ENCODE results near the gene NECAP2. TPM values are rescaled to one million over a fixed set of nuclear protein-coding genes. Genes with fewer than 3 reads are reported as not detected.

The NECAP2 gene
- total RNA-seq, 1 experiment from 2014 or later: 29.8 TPM

GRCh38 chr1:16464917-16465625 lies 24.5 kb downstream of the NECAP2 start:
- Mint-ChIP-seq H3K36me3 (peaks cover 13% of the 10 kb centered on the region), H3K4me1 (no peaks in the 10 kb centered on the region)

More at GRCh38 chr1:16464917-16465625, 24.5 kb downstream of the NECAP2 start:
- no peaks in the 10 kb centered on the region for H3K27me3 Mint-ChIP-seq (ENCODE audit: low read depth)
- no peak for DNase-seq (ENCODE audit: low spot score)
- TF ChIP-seq ERG (CRISPR knock-in tag; IDR thresholded peaks at IDR 0.05) (no peak), CREM (CRISPR knock-in tag; IDR thresholded peaks at IDR 0.05) (no peak), MYBL2 (CRISPR knock-in tag; IDR thresholded peaks at IDR 0.05) (no peak), IRF1 (CRISPR knock-in tag; IDR thresholded peaks at IDR 0.05) (no peak), NFE2L1 (CRISPR knock-in tag; IDR thresholded peaks at IDR 0.05) (no peak), IRF2 (CRISPR knock-in tag; IDR thresholded peaks at IDR 0.05; ENCODE audit: borderline replicate concordance, low read depth) (no peak), PRDM15 (CRISPR knock-in tag; IDR thresholded peaks at IDR 0.05) (no peak), ZNF232 (CRISPR knock-in tag; IDR thresholded peaks at IDR 0.05) (no peak), PRRX2 (CRISPR knock-in tag; IDR thresholded peaks at IDR 0.05) (no peak), CDX4 (CRISPR knock-in tag; IDR thresholded peaks at IDR 0.05; ENCODE audit: borderline replicate concordance) (no peak), ZNF121 (CRISPR knock-in tag; IDR thresholded peaks at IDR 0.05) (no peak), ATF6 (CRISPR knock-in tag; IDR thresholded peaks at IDR 0.05) (no peak), RORB (CRISPR knock-in tag; IDR thresholded peaks at IDR 0.05) (no peak), ZBTB43 (CRISPR knock-in tag; IDR thresholded peaks at IDR 0.05) (no peak), ELF4 (CRISPR knock-in tag; IDR thresholded peaks at IDR 0.05; ENCODE audit: low read depth) (no peak), CTCF (IDR thresholded peaks at IDR 0.05) (no peak), PREB (CRISPR knock-in tag; IDR thresholded peaks at IDR 0.05; ENCODE audit: borderline replicate concordance) (no peak), OVOL2 (CRISPR knock-in tag; IDR thresholded peaks at IDR 0.05; ENCODE audit: borderline replicate concordance) (no peak), AFF4 (CRISPR knock-in tag; IDR thresholded peaks at IDR 0.05; ENCODE audit: borderline replicate concordance) (no peak), SP1 (CRISPR knock-in tag; conservative IDR thresholded peaks at IDR 0.05) (no peak)
- no peaks in the 10 kb centered on the region for H3K9me3 Mint-ChIP-seq
- H3K27ac Mint-ChIP-seq: no peak overlapping the region; the same call in 1 of the 2 replicates
- ATAC-seq: no peak
- POLR2A ChIA-PET: no interaction called here
- CTCF ChIA-PET: no interaction called here
- H3K4me3 Mint-ChIP-seq: no peak overlapping the region

Measured in WTC11 (cell line).